HG03066 (cell line): ENCODE results near the gene AP2A2.
"Not testable (repeated sequence)": the region's sequence is repeated elsewhere in the genome, so short reads cannot be mapped to it uniquely, and the experiment has no call there.

Source experiments
- ATAC-seq: cut with Tn5 transposase; IDR thresholded peaks from one replicate; pipeline ENCODE4 v1.9.1; 2021; ENCODE audit warnings: low read depth; ENCODE audit not compliant: unreplicated experiment

Gene AP2A2

GRCh38 chr11:952406-953385, 27.0 kb downstream of the AP2A2 start:
- ATAC-seq: no peak

- no peak for ATAC-seq
Measured at GRCh38 chr11:953512-953911, 27.8 kb downstream of the AP2A2 start.

- no peak for ATAC-seq
Measured at GRCh38 chr11:954392-955153, 28.9 kb downstream of the AP2A2 start.

- no peak for ATAC-seq
Measured at GRCh38 chr11:955154-956063, 29.7 kb downstream of the AP2A2 start.

- ATAC-seq: no peak
Measured at GRCh38 chr11:957212-957920, 31.7 kb downstream of the AP2A2 start.

- no peak for ATAC-seq
Measured at GRCh38 chr11:958101-958500, 32.4 kb downstream of the AP2A2 start.

GRCh38 chr11:959027-959426, 33.4 kb downstream of the AP2A2 start:
- ATAC-seq: no peak

- ATAC-seq: no peak
Measured at GRCh38 chr11:959608-960007, 33.9 kb downstream of the AP2A2 start.

- not testable (repeated sequence) for ATAC-seq
Measured at GRCh38 chr11:961310-961920, 35.7 kb downstream of the AP2A2 start.

GRCh38 chr11:961921-962320, 36.3 kb downstream of the AP2A2 start:
- no peak for ATAC-seq

GRCh38 chr11:962688-963087, 37.0 kb downstream of the AP2A2 start:
- no peak for ATAC-seq

GRCh38 chr11:963852-964251, 38.2 kb downstream of the AP2A2 start:
- no peak for ATAC-seq

GRCh38 chr11:965206-965775, 39.6 kb downstream of the AP2A2 start:
- ATAC-seq: no peak

GRCh38 chr11:967995-968751, 42.5 kb downstream of the AP2A2 start:
- no peak for ATAC-seq

GRCh38 chr11:968822-969221, 43.2 kb downstream of the AP2A2 start:
- no peak for ATAC-seq

- ATAC-seq: no peak
Measured at GRCh38 chr11:969651-970205, 44.1 kb downstream of the AP2A2 start.

GRCh38 chr11:970319-970871, 44.7 kb downstream of the AP2A2 start:
- no peak for ATAC-seq
